ENCODE results near the gene DOCK4. TPM values are rescaled to one million over a fixed set of nuclear protein-coding genes. Genes with fewer than 3 reads are reported as not detected.

The DOCK4 gene
- total RNA-seq, 1 donor from 2014 or later: 60.3 TPM

DNA sequence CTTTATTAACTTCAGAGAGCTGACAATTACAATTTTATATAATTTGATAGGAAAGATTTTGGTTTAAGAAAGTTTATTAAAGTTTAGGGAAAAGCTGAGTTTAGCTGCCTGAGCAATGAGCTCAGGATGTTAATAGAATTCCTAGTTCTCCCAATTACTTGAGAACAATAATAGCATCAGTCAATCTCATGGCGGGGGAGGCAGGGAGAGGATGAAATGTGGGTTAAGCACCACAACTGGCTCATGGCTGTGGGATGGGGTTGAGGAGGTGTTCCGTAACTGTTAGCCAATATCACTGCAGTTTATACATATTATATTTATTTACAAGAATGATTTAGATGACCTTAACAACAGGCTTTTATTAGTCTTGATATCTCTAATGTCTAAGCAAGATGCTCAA, 377.0 kb downstream of the DOCK4 start:
- Mint-ChIP-seq H3K9me3 (ENCODE audit: unreplicated experiment) (no peaks in the 10 kb centered on the region), H3K4me3 (ENCODE audit: unreplicated experiment) (no peak overlapping the region), H3K4me1 (ENCODE audit: low read depth, unreplicated experiment) (no peaks in the 10 kb centered on the region), H3K27ac (ENCODE audit: unreplicated experiment) (no peak overlapping the region), H3K27me3 (ENCODE audit: unreplicated experiment) (no peaks in the 10 kb centered on the region), H3K36me3 (ENCODE audit: unreplicated experiment) (no peaks in the 10 kb centered on the region)
- TF ChIP-seq, protein P1, sequence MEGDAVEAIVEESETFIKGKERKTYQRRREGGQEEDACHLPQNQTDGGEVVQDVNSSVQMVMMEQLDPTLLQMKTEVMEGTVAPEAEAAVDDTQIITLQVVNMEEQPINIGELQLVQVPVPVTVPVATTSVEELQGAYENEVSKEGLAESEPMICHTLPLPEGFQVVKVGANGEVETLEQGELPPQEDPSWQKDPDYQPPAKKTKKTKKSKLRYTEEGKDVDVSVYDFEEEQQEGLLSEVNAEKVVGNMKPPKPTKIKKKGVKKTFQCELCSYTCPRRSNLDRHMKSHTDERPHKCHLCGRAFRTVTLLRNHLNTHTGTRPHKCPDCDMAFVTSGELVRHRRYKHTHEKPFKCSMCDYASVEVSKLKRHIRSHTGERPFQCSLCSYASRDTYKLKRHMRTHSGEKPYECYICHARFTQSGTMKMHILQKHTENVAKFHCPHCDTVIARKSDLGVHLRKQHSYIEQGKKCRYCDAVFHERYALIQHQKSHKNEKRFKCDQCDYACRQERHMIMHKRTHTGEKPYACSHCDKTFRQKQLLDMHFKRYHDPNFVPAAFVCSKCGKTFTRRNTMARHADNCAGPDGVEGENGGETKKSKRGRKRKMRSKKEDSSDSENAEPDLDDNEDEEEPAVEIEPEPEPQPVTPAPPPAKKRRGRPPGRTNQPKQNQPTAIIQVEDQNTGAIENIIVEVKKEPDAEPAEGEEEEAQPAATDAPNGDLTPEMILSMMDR (IDR thresholded peaks at IDR 0.05; ENCODE audit: partially characterized antibody, unreplicated experiment): no peak
- DNase-seq: no peak

DNA sequence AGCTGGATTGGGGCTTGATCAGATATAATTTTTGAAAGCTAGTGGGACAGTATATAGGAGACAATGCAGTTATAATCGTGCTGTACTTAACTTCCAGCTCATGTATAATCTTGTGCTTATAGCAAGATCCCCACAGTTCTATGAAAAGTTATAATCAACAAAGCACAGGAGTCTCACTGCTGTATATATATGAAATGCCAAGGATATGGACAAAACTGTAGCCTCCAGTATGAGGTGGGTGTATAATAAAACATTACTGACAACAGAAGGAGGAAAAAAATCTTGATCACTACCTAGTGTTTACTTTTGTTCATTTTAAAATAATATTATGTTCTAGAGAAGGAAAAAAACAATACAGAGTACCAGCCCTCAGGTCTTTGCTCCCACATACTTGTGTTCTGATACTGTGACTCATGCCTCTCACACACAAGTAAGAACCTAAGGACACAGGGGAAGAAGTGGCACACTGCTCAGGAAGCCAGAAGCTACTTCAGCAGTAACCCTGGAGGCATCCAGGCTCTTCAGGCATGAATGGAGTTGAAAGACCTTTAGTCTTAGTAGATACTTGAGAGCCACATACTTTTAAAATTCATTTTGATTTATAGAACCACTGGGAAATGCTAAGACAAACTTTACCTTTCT, 378.2 kb downstream of the DOCK4 start:
- Mint-ChIP-seq H3K4me1 (ENCODE audit: low read depth, unreplicated experiment) (no peaks in the 10 kb centered on the region), H3K4me3 (ENCODE audit: unreplicated experiment) (no peak overlapping the region), H3K27me3 (ENCODE audit: unreplicated experiment) (no peaks in the 10 kb centered on the region), H3K9me3 (ENCODE audit: unreplicated experiment) (no peaks in the 10 kb centered on the region), H3K36me3 (ENCODE audit: unreplicated experiment) (no peaks in the 10 kb centered on the region), H3K27ac (ENCODE audit: unreplicated experiment) (no peak overlapping the region)
- TF ChIP-seq, protein P1 (IDR thresholded peaks at IDR 0.05; ENCODE audit: partially characterized antibody, unreplicated experiment): no peak
- DNase-seq: no peak

DNA sequence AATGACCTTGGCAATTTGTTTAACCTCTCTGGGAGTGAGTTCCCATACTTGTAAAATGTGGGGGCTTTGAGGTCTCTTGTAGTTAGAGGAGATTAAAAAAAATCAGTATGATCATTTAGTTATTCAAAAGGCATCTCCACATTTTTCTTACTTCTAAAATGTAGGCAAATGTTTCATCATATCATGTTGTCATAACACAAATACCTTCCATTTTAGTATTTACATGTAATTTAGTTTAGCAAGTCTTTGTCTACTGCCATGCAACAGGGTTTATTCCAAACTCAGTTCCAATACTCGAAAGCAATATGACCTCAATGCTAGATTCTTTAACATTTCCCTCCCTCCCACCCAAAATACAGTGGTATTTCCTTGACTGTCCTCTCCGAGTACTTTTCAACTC, 381.2 kb downstream of the DOCK4 start:
- H3K27me3 Mint-ChIP-seq (ENCODE audit: unreplicated experiment): no peaks in the 10 kb centered on the region
- H3K27ac Mint-ChIP-seq (ENCODE audit: unreplicated experiment): no peak overlapping the region

DNA sequence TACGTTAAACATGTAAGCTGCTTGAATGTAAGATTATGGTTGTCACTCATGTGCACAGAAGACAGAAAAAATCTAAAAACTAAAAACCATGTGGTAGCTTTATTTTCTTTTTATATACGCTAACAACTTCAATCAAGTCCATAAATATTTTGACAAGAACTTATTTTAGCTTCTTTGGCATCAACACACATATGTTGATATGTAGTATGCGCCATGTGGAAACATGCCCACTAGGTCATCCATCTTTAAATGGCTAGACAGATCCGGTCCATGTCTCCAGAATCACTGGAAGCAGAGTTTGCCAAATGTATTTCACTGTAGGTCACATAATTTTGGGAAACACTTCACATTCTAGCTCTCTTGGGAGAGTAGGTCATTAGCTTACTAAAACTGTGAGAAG, 382.4 kb downstream of the DOCK4 start:
- Mint-ChIP-seq H3K4me3 (ENCODE audit: unreplicated experiment) (no peak overlapping the region), H3K36me3 (ENCODE audit: unreplicated experiment) (no peaks in the 10 kb centered on the region), H3K27me3 (ENCODE audit: unreplicated experiment) (no peaks in the 10 kb centered on the region), H3K9me3 (ENCODE audit: unreplicated experiment) (no peaks in the 10 kb centered on the region), H3K27ac (ENCODE audit: unreplicated experiment) (no peak overlapping the region), H3K4me1 (ENCODE audit: low read depth, unreplicated experiment) (no peaks in the 10 kb centered on the region)
- DNase-seq: no peak
- TF ChIP-seq, protein P1 (IDR thresholded peaks at IDR 0.05; ENCODE audit: partially characterized antibody, unreplicated experiment): no peak

More for the DNA sequence above, 381.2 kb downstream of the DOCK4 start:
- Mint-ChIP-seq H3K36me3 (ENCODE audit: unreplicated experiment) (no peaks in the 10 kb centered on the region), H3K9me3 (ENCODE audit: unreplicated experiment) (no peaks in the 10 kb centered on the region), H3K4me1 (ENCODE audit: low read depth, unreplicated experiment) (no peaks in the 10 kb centered on the region), H3K4me3 (ENCODE audit: unreplicated experiment) (no peak overlapping the region)
- no peak for DNase-seq
- TF ChIP-seq, protein P1 (IDR thresholded peaks at IDR 0.05; ENCODE audit: partially characterized antibody, unreplicated experiment): no peak

DNA sequence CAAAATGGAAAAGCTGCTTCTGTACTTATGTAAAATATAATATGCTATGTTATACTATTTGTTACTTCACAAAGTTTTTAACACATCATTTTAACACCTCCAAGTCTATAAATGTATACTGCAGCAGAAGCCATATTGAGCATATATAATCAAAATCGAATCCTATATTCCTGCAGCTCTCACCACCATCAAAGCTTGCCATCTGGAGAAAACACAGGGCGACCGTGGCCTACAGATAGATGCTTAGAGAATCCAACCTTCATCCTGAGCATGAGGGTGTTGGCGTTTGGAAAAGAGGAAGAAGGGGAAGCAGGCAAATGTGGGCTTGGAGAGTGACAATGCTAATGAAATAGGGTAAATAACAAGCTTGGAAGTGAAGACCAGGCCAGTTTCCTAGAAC, 385.2 kb downstream of the DOCK4 start:
- Mint-ChIP-seq H3K36me3 (ENCODE audit: unreplicated experiment) (no peaks in the 10 kb centered on the region), H3K4me3 (ENCODE audit: unreplicated experiment) (no peak overlapping the region), H3K9me3 (ENCODE audit: unreplicated experiment) (no peaks in the 10 kb centered on the region), H3K27ac (ENCODE audit: unreplicated experiment) (no peak overlapping the region), H3K4me1 (ENCODE audit: low read depth, unreplicated experiment) (no peaks in the 10 kb centered on the region), H3K27me3 (ENCODE audit: unreplicated experiment) (no peaks in the 10 kb centered on the region)
- DNase-seq: no peak
- TF ChIP-seq, protein P1 (IDR thresholded peaks at IDR 0.05; ENCODE audit: partially characterized antibody, unreplicated experiment): no peak
